ENCODE data around the gene PXMP2. TPM values are rescaled to one million over a fixed set of nuclear protein-coding genes. Genes with fewer than 3 reads are reported as not detected.
A peak's percentile ranks its signal among the peaks of the same experiment; 100 is the strongest.

The PXMP2 gene
- total RNA-seq, 1 donor from 2014 or later = 21.2 TPM

DNA sequence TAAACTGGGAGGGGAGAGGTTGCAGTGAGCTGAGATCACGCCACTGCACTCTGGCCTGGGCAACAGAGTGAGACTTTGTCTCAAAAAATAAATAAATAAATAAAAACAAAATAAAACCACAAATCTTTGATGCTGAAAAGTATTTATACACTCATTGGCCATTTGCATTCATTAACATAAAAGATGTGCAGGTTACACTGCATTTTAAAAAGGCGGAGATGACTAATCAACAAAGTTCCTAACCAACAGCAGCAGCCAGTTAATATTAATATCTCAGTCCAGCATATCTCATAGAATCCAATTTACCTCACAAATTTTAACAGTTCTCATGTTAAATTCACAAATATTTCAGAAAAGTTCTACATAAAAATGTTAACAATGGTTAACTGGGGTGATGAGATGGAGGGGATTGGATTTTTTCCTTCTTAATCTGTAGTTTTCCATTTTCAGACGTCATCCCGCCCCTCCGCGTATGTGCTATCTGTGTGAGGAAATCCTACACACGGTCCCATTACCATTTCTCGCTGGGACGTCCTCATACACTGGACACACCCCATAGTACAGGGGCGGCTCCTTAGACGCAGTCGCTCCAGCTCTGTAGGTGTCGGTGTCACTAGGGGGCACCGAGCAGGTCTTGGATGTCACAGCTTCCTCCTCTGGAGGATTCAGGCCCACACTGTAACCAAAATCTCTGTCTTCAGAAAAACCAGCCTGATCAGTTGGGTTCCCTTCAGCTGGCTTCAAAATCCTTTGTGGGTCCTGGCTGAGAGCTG is 67.0 kb downstream of the PXMP2 start:
- H3K4me3 ChIP-seq = no peak overlapping the region
- DNase-seq = no peak
- TF ChIP-seq, protein P1, sequence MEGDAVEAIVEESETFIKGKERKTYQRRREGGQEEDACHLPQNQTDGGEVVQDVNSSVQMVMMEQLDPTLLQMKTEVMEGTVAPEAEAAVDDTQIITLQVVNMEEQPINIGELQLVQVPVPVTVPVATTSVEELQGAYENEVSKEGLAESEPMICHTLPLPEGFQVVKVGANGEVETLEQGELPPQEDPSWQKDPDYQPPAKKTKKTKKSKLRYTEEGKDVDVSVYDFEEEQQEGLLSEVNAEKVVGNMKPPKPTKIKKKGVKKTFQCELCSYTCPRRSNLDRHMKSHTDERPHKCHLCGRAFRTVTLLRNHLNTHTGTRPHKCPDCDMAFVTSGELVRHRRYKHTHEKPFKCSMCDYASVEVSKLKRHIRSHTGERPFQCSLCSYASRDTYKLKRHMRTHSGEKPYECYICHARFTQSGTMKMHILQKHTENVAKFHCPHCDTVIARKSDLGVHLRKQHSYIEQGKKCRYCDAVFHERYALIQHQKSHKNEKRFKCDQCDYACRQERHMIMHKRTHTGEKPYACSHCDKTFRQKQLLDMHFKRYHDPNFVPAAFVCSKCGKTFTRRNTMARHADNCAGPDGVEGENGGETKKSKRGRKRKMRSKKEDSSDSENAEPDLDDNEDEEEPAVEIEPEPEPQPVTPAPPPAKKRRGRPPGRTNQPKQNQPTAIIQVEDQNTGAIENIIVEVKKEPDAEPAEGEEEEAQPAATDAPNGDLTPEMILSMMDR (IDR thresholded peaks at IDR 0.05) = no peak
- no peaks in the 10 kb centered on the region for H3K27me3 ChIP-seq
- H3K36me3 ChIP-seq = peaks cover 57% of the 10 kb centered on the region
- no peak overlapping the region for H3K27ac ChIP-seq
- H3K4me1 ChIP-seq = peaks cover 4% of the 10 kb centered on the region
- H3K9me3 ChIP-seq = no peaks in the 10 kb centered on the region
- intact Hi-C loops (cut with DNase I) = no loop called here
- ATAC-seq = peak; percentile 26

Other genes starting within 250 kb of the PXMP2 start
- 49.5 TPM for gene FBRSL1, start 197.4 kb upstream of the PXMP2 start, total RNA-seq
- 1.8 TPM for gene LRCOL1, start 77.0 kb upstream of the PXMP2 start, total RNA-seq
- 0.55 TPM for gene P2RX2, start 68.8 kb upstream of the PXMP2 start, total RNA-seq
- gene POLE, start 245 bp upstream of the PXMP2 start, total RNA-seq = 23.5 TPM
- gene PGAM5, start 23.3 kb downstream of the PXMP2 start, total RNA-seq = 25.4 TPM
- 60.2 TPM for gene ANKLE2, start 74.2 kb downstream of the PXMP2 start, total RNA-seq
- 65.3 TPM for gene GOLGA3, start 141.3 kb downstream of the PXMP2 start, total RNA-seq
- 50.2 TPM for gene CHFR, start 200.0 kb downstream of the PXMP2 start, total RNA-seq

All from upper lobe of right lung (tissue), 1 donor.